Measurements from ENCODE around the gene LRCOL1.

DNA sequence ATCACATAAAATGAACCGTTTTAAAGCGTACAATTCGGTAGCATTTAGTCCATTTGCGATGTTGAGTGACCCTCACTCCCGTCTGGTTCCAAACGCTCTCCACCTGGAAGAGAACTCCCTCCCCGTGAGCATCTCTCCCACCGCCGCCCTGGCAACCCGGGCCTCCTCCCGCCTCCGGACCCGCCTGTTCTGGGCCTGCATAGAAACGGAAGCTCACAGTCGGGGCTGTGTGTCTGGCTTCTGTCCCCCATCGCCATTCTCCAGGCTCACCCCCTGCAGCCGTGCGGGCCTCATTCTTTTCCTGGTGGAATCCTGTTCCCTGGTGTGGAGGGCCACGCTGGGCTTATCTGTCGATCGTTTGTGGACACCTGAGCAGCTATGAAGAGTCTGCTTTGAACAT, 17.3 kb downstream of the LRCOL1 start:
- TF ChIP-seq, protein P1, sequence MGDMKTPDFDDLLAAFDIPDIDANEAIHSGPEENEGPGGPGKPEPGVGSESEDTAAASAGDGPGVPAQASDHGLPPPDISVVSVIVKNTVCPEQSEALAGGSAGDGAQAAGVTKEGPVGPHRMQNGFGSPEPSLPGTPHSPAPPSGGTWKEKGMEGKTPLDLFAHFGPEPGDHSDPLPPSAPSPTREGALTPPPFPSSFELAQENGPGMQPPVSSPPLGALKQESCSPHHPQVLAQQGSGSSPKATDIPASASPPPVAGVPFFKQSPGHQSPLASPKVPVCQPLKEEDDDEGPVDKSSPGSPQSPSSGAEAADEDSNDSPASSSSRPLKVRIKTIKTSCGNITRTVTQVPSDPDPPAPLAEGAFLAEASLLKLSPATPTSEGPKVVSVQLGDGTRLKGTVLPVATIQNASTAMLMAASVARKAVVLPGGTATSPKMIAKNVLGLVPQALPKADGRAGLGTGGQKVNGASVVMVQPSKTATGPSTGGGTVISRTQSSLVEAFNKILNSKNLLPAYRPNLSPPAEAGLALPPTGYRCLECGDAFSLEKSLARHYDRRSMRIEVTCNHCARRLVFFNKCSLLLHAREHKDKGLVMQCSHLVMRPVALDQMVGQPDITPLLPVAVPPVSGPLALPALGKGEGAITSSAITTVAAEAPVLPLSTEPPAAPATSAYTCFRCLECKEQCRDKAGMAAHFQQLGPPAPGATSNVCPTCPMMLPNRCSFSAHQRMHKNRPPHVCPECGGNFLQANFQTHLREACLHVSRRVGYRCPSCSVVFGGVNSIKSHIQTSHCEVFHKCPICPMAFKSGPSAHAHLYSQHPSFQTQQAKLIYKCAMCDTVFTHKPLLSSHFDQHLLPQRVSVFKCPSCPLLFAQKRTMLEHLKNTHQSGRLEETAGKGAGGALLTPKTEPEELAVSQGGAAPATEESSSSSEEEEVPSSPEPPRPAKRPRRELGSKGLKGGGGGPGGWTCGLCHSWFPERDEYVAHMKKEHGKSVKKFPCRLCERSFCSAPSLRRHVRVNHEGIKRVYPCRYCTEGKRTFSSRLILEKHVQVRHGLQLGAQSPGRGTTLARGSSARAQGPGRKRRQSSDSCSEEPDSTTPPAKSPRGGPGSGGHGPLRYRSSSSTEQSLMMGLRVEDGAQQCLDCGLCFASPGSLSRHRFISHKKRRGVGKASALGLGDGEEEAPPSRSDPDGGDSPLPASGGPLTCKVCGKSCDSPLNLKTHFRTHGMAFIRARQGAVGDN (CRISPR knock-in tag; IDR thresholded peaks at IDR 0.05): no peak
- no peak for TF ChIP-seq TCF12 (IDR thresholded peaks at IDR 0.05)
- no peak for TF ChIP-seq TCF12 (CRISPR knock-in tag; IDR thresholded peaks at IDR 0.05)
- no peak for TF ChIP-seq KDM5A (IDR thresholded peaks at IDR 0.05; ENCODE audit: borderline replicate concordance, low read length)
- TF ChIP-seq ZNF747 (CRISPR knock-in tag; IDR thresholded peaks at IDR 0.05; ENCODE audit: borderline replicate concordance): no peak
- TF ChIP-seq PAF1 (CRISPR knock-in tag; IDR thresholded peaks at IDR 0.05): no peak
- TF ChIP-seq, protein P2, sequence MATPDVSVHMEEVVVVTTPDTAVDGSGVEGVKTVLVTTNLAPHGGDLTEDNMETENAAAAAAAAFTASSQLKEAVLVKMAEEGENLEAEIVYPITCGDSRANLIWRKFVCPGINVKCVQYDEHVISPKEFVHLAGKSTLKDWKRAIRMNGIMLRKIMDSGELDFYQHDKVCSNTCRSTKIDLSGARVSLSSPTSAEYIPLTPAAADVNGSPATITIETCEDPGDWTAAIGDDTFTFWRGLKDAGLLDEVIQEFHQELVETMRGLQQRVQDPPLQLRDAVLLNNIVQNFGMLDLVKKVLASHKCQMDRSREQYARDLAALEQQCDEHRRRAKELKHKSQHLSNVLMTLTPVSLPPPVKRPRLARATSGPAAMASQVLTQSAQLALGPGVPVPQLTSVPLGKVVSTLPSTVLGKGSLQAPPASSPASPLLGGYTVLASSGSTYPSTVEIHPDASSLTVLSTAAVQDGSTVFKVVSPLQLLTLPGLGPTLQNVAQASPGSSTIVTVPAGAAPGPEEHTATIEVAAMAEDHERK (CRISPR knock-in tag; IDR thresholded peaks at IDR 0.05; ENCODE audit: low read depth): no peak
- TF ChIP-seq, protein P3, sequence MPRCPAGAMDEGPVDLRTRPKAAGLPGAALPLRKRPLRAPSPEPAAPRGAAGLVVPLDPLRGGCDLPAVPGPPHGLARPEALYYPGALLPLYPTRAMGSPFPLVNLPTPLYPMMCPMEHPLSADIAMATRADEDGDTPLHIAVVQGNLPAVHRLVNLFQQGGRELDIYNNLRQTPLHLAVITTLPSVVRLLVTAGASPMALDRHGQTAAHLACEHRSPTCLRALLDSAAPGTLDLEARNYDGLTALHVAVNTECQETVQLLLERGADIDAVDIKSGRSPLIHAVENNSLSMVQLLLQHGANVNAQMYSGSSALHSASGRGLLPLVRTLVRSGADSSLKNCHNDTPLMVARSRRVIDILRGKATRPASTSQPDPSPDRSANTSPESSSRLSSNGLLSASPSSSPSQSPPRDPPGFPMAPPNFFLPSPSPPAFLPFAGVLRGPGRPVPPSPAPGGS (CRISPR knock-in tag; IDR thresholded peaks at IDR 0.05): no peak
- no peak for TF ChIP-seq RFX1 (IDR thresholded peaks at IDR 0.05)

All from HepG2 (cell line).